ENCODE measurements around the gene TSSK6.
A peak's percentile ranks its signal among the peaks of the same experiment; 100 is the strongest.

TSSK6 gene

DNA sequence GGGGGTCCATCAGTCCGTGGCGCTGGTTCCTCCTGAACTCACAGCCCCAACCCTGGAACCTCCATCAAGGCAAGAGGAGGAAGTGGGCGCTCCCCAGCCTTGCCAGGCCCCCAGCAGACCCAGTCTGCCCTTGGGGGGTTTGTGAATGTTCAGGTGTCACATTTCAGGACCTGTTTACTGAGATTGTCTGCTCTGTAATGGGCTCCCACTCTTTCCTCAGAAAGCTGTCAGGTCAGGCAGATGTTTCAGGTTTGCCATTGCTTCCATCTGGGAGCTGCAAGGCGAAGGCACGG, 29.4 kb downstream of the TSSK6 start:
- H3K9me3 ChIP-seq (ENCODE audit: low read length), result no peaks in the 10 kb centered on the region
- 0 out of 2 replicates have a peak, but pooled peaks cover 8% of the 10 kb centered on the region for H3F3A ChIP-seq (ENCODE audit: insufficient read depth, low read length)
- H2AFZ ChIP-seq (ENCODE audit: low read length), result no peak overlapping the region
- no peak overlapping the region; the same call in 1 of the 2 replicates for H3K4me2 ChIP-seq (ENCODE audit: low read length)
- TF ChIP-seq CTCF (IDR thresholded peaks at IDR 0.05; ENCODE audit: low read length) (no peak), EZH2 (IDR thresholded peaks at IDR 0.05; ENCODE audit: borderline replicate concordance, low read length) (no peak)
- H4K20me1 ChIP-seq (ENCODE audit: insufficient read depth, low read length), result no peaks in the 10 kb centered on the region
- peak overlapping the region; percentile 98 for H3K27ac ChIP-seq (ENCODE audit: low read depth, low read length, poor library complexity, severe bottlenecking)
- no peaks in the 10 kb centered on the region for H3K9me2 ChIP-seq (ENCODE audit: low read depth, low read length)
- 0 out of 2 replicates have a peak, but pooled peaks cover 5% of the 10 kb centered on the region for H3K79me2 ChIP-seq (ENCODE audit: insufficient read depth, low read length)
- no peak overlapping the region for H3K4me3 ChIP-seq (ENCODE audit: low read depth, low read length, poor library complexity, severe bottlenecking)
- peaks cover 22% of the 10 kb centered on the region; the same call in 1 of the 2 replicates for H3K36me3 ChIP-seq (ENCODE audit: insufficient read depth, low read length)
- H3K4me1 ChIP-seq (ENCODE audit: insufficient read depth, low read length, severe bottlenecking), result peaks cover 64% of the 10 kb centered on the region
- H3K9ac ChIP-seq (ENCODE audit: low read length), result no peak overlapping the region; the same call in 1 of the 2 replicates
- no peaks in the 10 kb centered on the region for H3K27me3 ChIP-seq (ENCODE audit: insufficient read depth, low read length)

GRCh38 chr19:19485161-19485997, 30.0 kb downstream of the TSSK6 start:
- Histone ChIP-seq H3K36me3 (ENCODE audit: insufficient read depth, low read length) (peaks cover 21% of the 10 kb centered on the region; the same call in 1 of the 2 replicates), H3K79me2 (ENCODE audit: insufficient read depth, low read length) (peaks cover 2% of the 10 kb centered on the region; the same call in 1 of the 2 replicates)

DNA sequence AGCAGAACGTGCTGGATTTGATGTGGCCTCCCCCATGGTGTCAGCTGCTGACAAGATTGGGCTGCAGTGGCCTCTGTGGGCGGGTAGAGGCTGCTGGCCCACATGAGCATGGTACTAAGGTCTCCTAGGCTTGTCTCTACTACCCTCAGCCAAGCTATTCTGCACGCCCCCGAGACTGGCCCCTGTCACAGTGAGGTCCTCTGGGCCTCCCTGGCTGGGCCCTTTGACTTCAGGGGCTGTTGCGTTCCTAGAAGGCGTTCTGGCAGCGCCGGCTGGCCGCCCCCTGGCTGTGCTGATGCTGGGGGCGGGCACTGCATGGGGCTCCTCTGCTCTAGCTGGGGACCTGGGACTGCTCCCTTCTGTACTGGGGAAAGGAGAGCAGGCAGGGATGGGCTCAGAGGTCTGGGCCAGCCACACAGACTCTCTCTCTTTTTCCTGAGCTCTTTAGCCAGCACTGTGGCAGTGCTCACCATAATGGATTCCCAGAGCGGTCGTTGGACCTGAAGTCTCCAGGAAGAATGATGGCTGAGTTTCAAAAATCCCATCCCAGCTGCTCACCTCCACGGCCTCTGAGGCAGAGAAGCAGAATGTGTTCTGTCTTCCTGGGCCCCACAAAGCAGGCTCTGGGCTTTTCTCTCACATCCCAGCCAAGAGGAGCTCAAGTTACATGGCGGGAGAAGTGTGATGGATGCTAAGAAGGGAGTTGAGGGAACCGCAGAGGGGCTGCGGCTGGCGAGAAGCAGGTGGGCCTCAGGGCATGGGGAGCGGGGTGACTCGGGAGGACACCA, 32.3 kb downstream of the TSSK6 start:
- Histone ChIP-seq H3K4me3 (ENCODE audit: low read depth, low read length, poor library complexity, severe bottlenecking) (no peak overlapping the region), H3K27ac (ENCODE audit: low read depth, low read length, poor library complexity, severe bottlenecking) (no peak overlapping the region), H4K20me1 (ENCODE audit: insufficient read depth, low read length) (no peaks in the 10 kb centered on the region), H3K9ac (ENCODE audit: low read length) (no peak overlapping the region), H3F3A (ENCODE audit: insufficient read depth, low read length) (no peaks in the 10 kb centered on the region), H3K79me2 (ENCODE audit: insufficient read depth, low read length) (peaks cover 13% of the 10 kb centered on the region), H3K9me2 (ENCODE audit: low read depth, low read length) (no peaks in the 10 kb centered on the region), H2AFZ (ENCODE audit: low read length) (no peak overlapping the region), H3K4me1 (ENCODE audit: insufficient read depth, low read length, severe bottlenecking) (peaks cover 40% of the 10 kb centered on the region), H3K27me3 (ENCODE audit: insufficient read depth, low read length) (no peaks in the 10 kb centered on the region), H3K36me3 (ENCODE audit: insufficient read depth, low read length) (peaks cover 33% of the 10 kb centered on the region; the same call in 1 of the 2 replicates), H3K9me3 (ENCODE audit: low read length) (no peaks in the 10 kb centered on the region), H3K4me2 (ENCODE audit: low read length) (no peak overlapping the region)
- no peak for TF ChIP-seq EZH2 (IDR thresholded peaks at IDR 0.05; ENCODE audit: borderline replicate concordance, low read length)
- no peak for TF ChIP-seq CTCF (IDR thresholded peaks at IDR 0.05; ENCODE audit: low read length)

More at GRCh38 chr19:19485161-19485997, 30.0 kb downstream of the TSSK6 start:
- H3F3A ChIP-seq (ENCODE audit: insufficient read depth, low read length), result 0 out of 2 replicates have a peak, but pooled peaks cover 8% of the 10 kb centered on the region
- no peaks in the 10 kb centered on the region for H4K20me1 ChIP-seq (ENCODE audit: insufficient read depth, low read length)
- H3K9ac ChIP-seq (ENCODE audit: low read length), result peak overlapping the region; percentile 18; the same call in 1 of the 2 replicates
- no peaks in the 10 kb centered on the region for H3K9me2 ChIP-seq (ENCODE audit: low read depth, low read length)
- no peak overlapping the region for H3K4me3 ChIP-seq (ENCODE audit: low read depth, low read length, poor library complexity, severe bottlenecking)
- no peak overlapping the region for H2AFZ ChIP-seq (ENCODE audit: low read length)
- TF ChIP-seq EZH2 (IDR thresholded peaks at IDR 0.05; ENCODE audit: borderline replicate concordance, low read length), result no peak
- H3K4me1 ChIP-seq (ENCODE audit: insufficient read depth, low read length, severe bottlenecking), result peaks cover 64% of the 10 kb centered on the region
- H3K27me3 ChIP-seq (ENCODE audit: insufficient read depth, low read length), result no peaks in the 10 kb centered on the region
- H3K9me3 ChIP-seq (ENCODE audit: low read length), result no peaks in the 10 kb centered on the region
- peak overlapping the region; percentile 98 for H3K27ac ChIP-seq (ENCODE audit: low read depth, low read length, poor library complexity, severe bottlenecking)
- peak overlapping the region; percentile 34; the same call in 1 of the 2 replicates for H3K4me2 ChIP-seq (ENCODE audit: low read length)

Measured in OCI-LY1 (cell line).